HCT116 (cell line): ENCODE results near the gene NHERF2. TPM values are rescaled to one million over a fixed set of nuclear protein-coding genes. Genes with fewer than 3 reads are reported as not detected.
A peak's percentile ranks its signal among the peaks of the same experiment; 100 is the strongest.

Experiments used
- ATAC-seq: fragments of 200-7000 bp; cut with Tn5 transposase; 2 replicates; pipeline ENCODE4 v1.9.1; 2020; ENCODE audit warnings: mild to moderate bottlenecking, moderate library complexity
- BruUV-seq: library from RNA; stranded (reverse); fragments of 400-500 nt; replicated peaks from 2 replicates; lab custom pipeline; 2021; lab: Mats Ljungman, UMichigan
- CTCF ChIA-PET: fragments of 300-600 bp; sonication (Branson Sonifier 250); formaldehyde crosslinking; loops from one replicate; lab custom pipeline; 2021; ENCODE audit warnings: antibody characterized with exemption; lab: Charles Lee
- POLR2A ChIA-PET: fragments of 300-600, 350-600 bp; sonication (Branson Sonifier 250); formaldehyde crosslinking; loops from one replicate; lab custom pipeline; 2021; ENCODE audit warnings: antibody characterized with exemption; lab: Charles Lee
- RAD21 ChIA-PET, 2 experiments: fragments of 300-600 bp; sonication (Branson Sonifier 250); formaldehyde crosslinking; loops; one replicate each; lab custom pipeline; 2023; ENCODE audit warnings: low total read pairs in 2 of 2; ENCODE audit not compliant: uncharacterized antibody in 2 of 2, unreplicated experiment in 2 of 2, low non-redundant PET in 1 of 2; lab: Charles Lee
- DNase-seq: peaks from one replicate; pipeline ENCODE4 v3.0.0-alpha.2; 2010; ENCODE audit warnings: low read depth, low spot score
- H2AFZ ChIP-seq: fragments of 200-600 bp; shearing (Covaris generic), sonication (generic); 2 replicates; pipeline ENCODE4 v1.6.1; 2017; ENCODE audit warnings: low read depth, mixed run types, mixed read lengths, antibody characterized with exemption, low read length; ENCODE audit not compliant: poor library complexity, severe bottlenecking
- H3K27ac ChIP-seq: 2 replicates; pipeline ENCODE4 v1.5.1; 2012; ENCODE audit warnings: low read depth, low read length
- H3K27me3 ChIP-seq: fragments of 200-600 bp; sonication (generic); 2 replicates; pipeline ENCODE4 v1.6.1; 2016; ENCODE audit warnings: mixed run types, low read length, mixed read lengths; ENCODE audit not compliant: insufficient read depth
- H3K36me3 ChIP-seq, 2 experiments: fragments of 200-500 bp in 1 of 2; fragments of 200-600 bp in 1 of 2; sonication (Bioruptor generic) in 1 of 2; sonication (generic) in 1 of 2; 2 replicates each; pipeline versions ENCODE4 v1.5.1 to v1.6.1; 2014 to 2016; ENCODE audit warnings: low read length in 2 of 2, inconsistent platforms in 1 of 2, mixed read lengths in 1 of 2, mixed run types in 1 of 2; ENCODE audit not compliant: insufficient read depth in 2 of 2, control insufficient read depth in 1 of 2
- H3K4me1 ChIP-seq, 2 experiments: fragments of 200-600 bp in 1 of 2; sonication (generic) in 1 of 2; 2 replicates each; pipeline versions ENCODE4 v1.5.1 to v1.6.1; 2012 to 2017; ENCODE audit warnings: low read length in 2 of 2, inconsistent platforms in 1 of 2, mild to moderate bottlenecking in 1 of 2, mixed read lengths in 1 of 2, mixed run types in 1 of 2, moderate library complexity in 1 of 2; ENCODE audit not compliant: insufficient read depth in 2 of 2, control insufficient read depth in 1 of 2
- H3K4me2 ChIP-seq: fragments of 200-600 bp; sonication (generic); 2 replicates; pipeline ENCODE4 v1.6.1; 2017; ENCODE audit warnings: mixed run types, low read length, mixed read lengths
- H3K4me3 ChIP-seq, 2 experiments: fragments of 200-600 bp in 1 of 2; sonication (generic) in 1 of 2; replicated peaks in 1 of 2; 2 replicates each; pipeline ENCODE4 v1.5.1; 2011 to 2016; ENCODE audit warnings: low read length in 2 of 2, control low read depth in 1 of 2, low read depth in 1 of 2, mild to moderate bottlenecking in 1 of 2, mixed read lengths in 1 of 2, mixed run types in 1 of 2
- H3K79me2 ChIP-seq: fragments of 200-600 bp; sonication (generic); 2 replicates; pipeline ENCODE4 v1.6.1; 2017; ENCODE audit warnings: mild to moderate bottlenecking, mixed run types, low read length, moderate library complexity, mixed read lengths; ENCODE audit not compliant: insufficient read depth
- H3K9ac ChIP-seq: fragments of 200-600 bp; sonication (generic); 2 replicates; pipeline ENCODE4 v1.6.1; 2016; ENCODE audit warnings: low read length, mixed read lengths
- H3K9me2 ChIP-seq: fragments of 200-600 bp; sonication (generic), shearing (Covaris generic); 2 replicates; pipeline ENCODE4 v1.6.1; 2017; ENCODE audit warnings: mixed run types, mild to moderate bottlenecking, moderate library complexity; ENCODE audit not compliant: insufficient read depth
- H3K9me3 ChIP-seq, 2 experiments: fragments of 200-500 bp in 1 of 2; fragments of 200-600 bp in 1 of 2; sonication (Bioruptor generic) in 1 of 2; sonication (generic) in 1 of 2; 2 replicates each; pipeline ENCODE4 v1.6.1; 2014 to 2017; ENCODE audit warnings: low read length in 2 of 2, mixed read lengths in 2 of 2, inconsistent platforms in 1 of 2, low read depth in 1 of 2, mild to moderate bottlenecking in 1 of 2, mixed run types in 1 of 2, moderate library complexity in 1 of 2; ENCODE audit not compliant: control insufficient read depth in 1 of 2, insufficient read depth in 1 of 2
- H4K20me1 ChIP-seq: fragments of 200-600 bp; sonication (generic), shearing (Covaris generic); 2 replicates; pipeline ENCODE4 v1.6.1; 2017; ENCODE audit warnings: mixed run types, mild to moderate bottlenecking, moderate library complexity; ENCODE audit not compliant: insufficient read depth
- ATF3 ChIP-seq: IDR thresholded peaks from 2 replicates; pipeline ENCODE4 v1.6.1; 2012
- CTCF ChIP-seq, 3 experiments: fragments of 200-600 bp in 1 of 3; sonication (generic) in 1 of 3; IDR thresholded peaks in 2 of 3; conservative IDR thresholded peaks in 1 of 3; 2 replicates each; pipeline ENCODE4 v1.5.1; 2012 to 2017; ENCODE audit warnings: low read depth in 2 of 3, low read length in 2 of 3, antibody characterized with exemption in 1 of 3, borderline replicate concordance in 1 of 3, control low read depth in 1 of 3, mild to moderate bottlenecking in 1 of 3, mixed read lengths in 1 of 3, mixed run types in 1 of 3, moderate library complexity in 1 of 3; ENCODE audit not compliant: insufficient read depth in 1 of 3
- ELF1 ChIP-seq: IDR thresholded peaks from 2 replicates; pipeline ENCODE4 v1.6.1; 2012; ENCODE audit warnings: low read depth, borderline replicate concordance
- JUND ChIP-seq: IDR thresholded peaks from 2 replicates; pipeline ENCODE4 v1.6.1; 2012
- MAX ChIP-seq: IDR thresholded peaks from 2 replicates; pipeline ENCODE4 v1.6.1; 2012
- POLR2AphosphoS5 ChIP-seq: IDR thresholded peaks from 2 replicates; pipeline ENCODE4 v1.6.1; 2011; ENCODE audit warnings: mild to moderate bottlenecking, low read depth, low read length, moderate library complexity
- SIN3A ChIP-seq: IDR thresholded peaks from 2 replicates; pipeline ENCODE4 v1.6.1; 2012; ENCODE audit warnings: low read depth
- SRF ChIP-seq: IDR thresholded peaks from 2 replicates; pipeline ENCODE4 v1.6.1; 2012; ENCODE audit warnings: low read depth
- YY1 ChIP-seq: IDR thresholded peaks from 2 replicates; pipeline ENCODE4 v1.6.1; 2011; ENCODE audit warnings: low read length, low read depth, moderate library complexity, mild to moderate bottlenecking; ENCODE audit not compliant: insufficient replicate concordance; ENCODE audit errors: extremely low read depth
- ZBTB33 ChIP-seq: IDR thresholded peaks from 2 replicates; pipeline ENCODE4 v1.6.1; 2011; ENCODE audit warnings: mild to moderate bottlenecking, low read length, moderate library complexity; ENCODE audit not compliant: insufficient replicate concordance; ENCODE audit errors: extremely low read depth
- ZFX ChIP-seq: fragments of 450-650 bp; IDR thresholded peaks from 2 replicates; pipeline ENCODE4 v1.6.1; 2017
- intact Hi-C: fragments of 100-400 bp; cut with micrococcal nuclease; formaldehyde crosslinking; loops from 2 replicates; pipeline ENCODE4 v1.10.0; 2022
- total RNA-seq: library from RNA; stranded (reverse); gene quantifications from one replicate; pipeline ENCODE4 v1.2.1, GENCODE V29; 2021; ENCODE audit not compliant: unreplicated experiment

NHERF2 gene
- total RNA-seq, 1 experiment from 2014 or later = 58.4 TPM

GRCh38 chr16:1983544-1984346 is 43.0 kb upstream of the NHERF2 start, which contains the start of gene GFER:
Gene GFER (plus strand): TSS chr16:1984193. CDS start chr16:1984219, 26 bp downstream.
- BruUV-seq = no TSS peak
- intact Hi-C loops = no loop called here
- peak; percentile 74 for ATAC-seq
- no peaks in the 10 kb centered on the region for H3K9me3 ChIP-seq
- H3K9me2 ChIP-seq = no peaks in the 10 kb centered on the region
- TF ChIP-seq ZBTB33 = peak; percentile 74
- TF ChIP-seq POLR2AphosphoS5 = peak; percentile 70
- no peak for TF ChIP-seq SIN3A
- no peak for TF ChIP-seq ELF1
- TF ChIP-seq JUND = no peak
- peak in 2 of 3 experiments; percentile 14 to 20; a peak in 3 of 6 replicates for TF ChIP-seq CTCF (IDR thresholded peaks at IDR 0.05 in 2 of 3, conservative IDR thresholded peaks at IDR 0.05 in 1 of 3; ENCODE audit: borderline replicate concordance in 1 of 3, insufficient read depth in 1 of 3, low read depth in 2 of 3, low read length in 2 of 3)
- TF ChIP-seq MAX = no peak
- no peak for TF ChIP-seq ATF3
- peak; percentile 98 for TF ChIP-seq YY1
- TF ChIP-seq SRF = no peak
- TF ChIP-seq ZFX = no peak
- H3K4me2 ChIP-seq = peak within 1 kb of the TSS; percentile 95
- H3K4me1 ChIP-seq = peaks cover 45 to 62% of the 10 kb centered on the region in 2 experiments
- ChIA-PET POLR2A (interaction anchor here (12.5 kb wide), 1 partner anchor 18 kb away, joined by 104 read pairs; the partner anchor contains the start of genes RNF151 and RPS2), RAD21 (no interaction called here), CTCF (interaction anchor here (0.6 to 1.0 kb wide), 2 partner anchors 19 to 156 kb away, joined by 3 to 4 read pairs; partner anchors contain the start of gene RPS2)
- H2AFZ ChIP-seq = no peak within 1 kb of the TSS
- no peaks in the 10 kb centered on the region for H4K20me1 ChIP-seq
- H3K27ac ChIP-seq = peak within 1 kb of the TSS; percentile 84
- H3K79me2 ChIP-seq = peaks cover 20% of the 10 kb centered on the region
- peaks cover 6 to 14% of the 10 kb centered on the region in 2 experiments; a peak in 2 of 4 replicates for H3K36me3 ChIP-seq
- H3K9ac ChIP-seq = peak within 1 kb of the TSS; percentile 96
- peak; percentile 85 for DNase-seq
- peak within 1 kb of the TSS; percentile 84 to 97 for H3K4me3 ChIP-seq
- H3K27me3 ChIP-seq = no peaks in the 10 kb centered on the region
